GM18870 (cell line): Measurements from ENCODE around the gene MMUT.
A peak's percentile ranks its signal among the peaks of the same experiment; 100 is the strongest.
"Not testable (repeated sequence)": the region's sequence is repeated elsewhere in the genome, so short reads cannot be mapped to it uniquely, and the experiment has no call there.

Experiments
- ATAC-seq: cut with Tn5 transposase; IDR thresholded peaks from one replicate; pipeline ENCODE4 v1.9.1; 2021; ENCODE audit warnings: moderate library complexity; ENCODE audit not compliant: unreplicated experiment

The MMUT gene

GRCh38 chr6:49430187-49430586, 32.9 kb downstream of the MMUT start:
- no peak for ATAC-seq

- no peak for ATAC-seq
These were observed 39.2 kb downstream of the MMUT start for GRCh38 chr6:49423817-49424216.

GRCh38 chr6:49416195-49416594, 46.9 kb downstream of the MMUT start:
- no peak for ATAC-seq

GRCh38 chr6:49415358-49415757, 47.7 kb downstream of the MMUT start:
- ATAC-seq: no peak

GRCh38 chr6:49410564-49410963, 52.5 kb downstream of the MMUT start:
- ATAC-seq: no peak

GRCh38 chr6:49409951-49410542, 53.0 kb downstream of the MMUT start:
- peak; percentile 89 for ATAC-seq

GRCh38 chr6:49406250-49406970, 56.6 kb downstream of the MMUT start:
- ATAC-seq: no peak

GRCh38 chr6:49401063-49401462, 62.0 kb downstream of the MMUT start:
- ATAC-seq: no peak

GRCh38 chr6:49386667-49387508, 76.2 kb downstream of the MMUT start:
- not testable (repeated sequence) for ATAC-seq

GRCh38 chr6:49384904-49385303, 78.1 kb downstream of the MMUT start:
- ATAC-seq: no peak
